Measurements from ENCODE around the gene SLC16A10.
A peak's percentile ranks its signal among the peaks of the same experiment; 100 is the strongest.

Gene SLC16A10

DNA sequence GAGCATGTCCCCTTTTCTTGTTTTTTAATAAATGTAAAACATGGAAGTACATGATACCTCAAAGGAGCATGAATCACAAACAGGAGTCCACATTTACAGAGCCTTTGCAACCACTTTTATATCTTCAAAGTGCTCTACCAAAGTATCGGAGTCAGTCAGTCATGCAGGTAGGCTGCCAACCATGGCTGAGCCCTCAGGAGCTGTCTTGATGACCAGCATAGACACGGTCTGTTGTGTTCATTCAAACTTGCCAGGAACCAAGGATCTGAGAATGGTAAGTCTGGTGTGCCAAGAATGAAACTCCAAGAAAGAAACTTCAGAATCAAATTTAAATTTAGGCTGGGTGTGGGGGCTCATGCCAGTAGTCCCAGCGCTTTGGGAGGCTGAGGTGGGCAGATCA, 111.5 kb downstream of the SLC16A10 start:
- Histone ChIP-seq H3K4me3 (ENCODE audit: low read length) (no peak overlapping the region), H3K9ac (ENCODE audit: low read length) (no peak overlapping the region), H2AFZ (ENCODE audit: low read depth, low read length) (no peak overlapping the region), H3K27me3 (ENCODE audit: low read depth, low read length) (no peaks in the 10 kb centered on the region), H3K27ac (ENCODE audit: low read length) (no peak overlapping the region), H3K4me2 (ENCODE audit: low read length) (no peak overlapping the region), H3K79me2 (ENCODE audit: low read length) (no peaks in the 10 kb centered on the region), H3K4me1 (ENCODE audit: low read length) (peaks cover 15% of the 10 kb centered on the region), H3K9me3 (ENCODE audit: insufficient read depth, low read length) (no peaks in the 10 kb centered on the region), H3K36me3 (replicated peaks; ENCODE audit: low read depth, low read length) (no peaks in the 10 kb centered on the region), H4K20me1 (ENCODE audit: insufficient read depth, low read length) (no peaks in the 10 kb centered on the region)
- TF ChIP-seq, protein P1, sequence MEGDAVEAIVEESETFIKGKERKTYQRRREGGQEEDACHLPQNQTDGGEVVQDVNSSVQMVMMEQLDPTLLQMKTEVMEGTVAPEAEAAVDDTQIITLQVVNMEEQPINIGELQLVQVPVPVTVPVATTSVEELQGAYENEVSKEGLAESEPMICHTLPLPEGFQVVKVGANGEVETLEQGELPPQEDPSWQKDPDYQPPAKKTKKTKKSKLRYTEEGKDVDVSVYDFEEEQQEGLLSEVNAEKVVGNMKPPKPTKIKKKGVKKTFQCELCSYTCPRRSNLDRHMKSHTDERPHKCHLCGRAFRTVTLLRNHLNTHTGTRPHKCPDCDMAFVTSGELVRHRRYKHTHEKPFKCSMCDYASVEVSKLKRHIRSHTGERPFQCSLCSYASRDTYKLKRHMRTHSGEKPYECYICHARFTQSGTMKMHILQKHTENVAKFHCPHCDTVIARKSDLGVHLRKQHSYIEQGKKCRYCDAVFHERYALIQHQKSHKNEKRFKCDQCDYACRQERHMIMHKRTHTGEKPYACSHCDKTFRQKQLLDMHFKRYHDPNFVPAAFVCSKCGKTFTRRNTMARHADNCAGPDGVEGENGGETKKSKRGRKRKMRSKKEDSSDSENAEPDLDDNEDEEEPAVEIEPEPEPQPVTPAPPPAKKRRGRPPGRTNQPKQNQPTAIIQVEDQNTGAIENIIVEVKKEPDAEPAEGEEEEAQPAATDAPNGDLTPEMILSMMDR (IDR thresholded peaks at IDR 0.05; ENCODE audit: low read depth, low read length), result no peak
- no peak for TF ChIP-seq EZH2phosphoT487 (IDR thresholded peaks at IDR 0.05; ENCODE audit: low read depth)

DNA sequence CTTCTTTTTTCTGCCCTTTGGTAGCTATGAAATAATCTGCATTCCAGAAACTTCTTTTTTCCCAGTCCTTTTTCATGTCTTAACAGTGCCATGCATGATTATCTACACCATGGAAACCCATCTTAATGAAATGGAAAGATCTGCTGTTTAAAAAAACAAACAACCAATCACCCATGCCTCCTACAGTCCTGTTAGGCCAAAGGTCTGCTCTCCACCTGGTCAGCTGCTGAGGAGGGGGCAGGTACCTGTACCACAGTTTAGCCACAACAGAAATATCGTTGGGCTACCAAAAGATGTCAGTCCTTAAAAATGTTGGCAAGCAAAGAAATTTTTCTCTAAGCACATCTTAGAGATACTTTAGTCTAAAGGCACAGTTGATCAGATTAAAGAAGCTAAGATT, 112.6 kb downstream of the SLC16A10 start:
- Histone ChIP-seq H2AFZ (ENCODE audit: low read depth, low read length) (0 out of 2 replicates have a peak overlapping the region, but pooled peaks have one; percentile 37), H3K4me1 (ENCODE audit: low read length) (peaks cover 15% of the 10 kb centered on the region), H3K27ac (ENCODE audit: low read length) (no peak overlapping the region; the same call in 1 of the 2 replicates), H4K20me1 (ENCODE audit: insufficient read depth, low read length) (no peaks in the 10 kb centered on the region), H3K4me2 (ENCODE audit: low read length) (peak overlapping the region; percentile 64), H3K4me3 (ENCODE audit: low read length) (peak overlapping the region; percentile 53), H3K9ac (ENCODE audit: low read length) (no peak overlapping the region), H3K27me3 (ENCODE audit: low read depth, low read length) (no peaks in the 10 kb centered on the region), H3K9me3 (ENCODE audit: insufficient read depth, low read length) (no peaks in the 10 kb centered on the region), H3K79me2 (ENCODE audit: low read length) (no peaks in the 10 kb centered on the region), H3K36me3 (replicated peaks; ENCODE audit: low read depth, low read length) (no peaks in the 10 kb centered on the region)
- no peak for TF ChIP-seq EZH2phosphoT487 (IDR thresholded peaks at IDR 0.05; ENCODE audit: low read depth)
- TF ChIP-seq, protein P1 (IDR thresholded peaks at IDR 0.05; ENCODE audit: low read depth, low read length), result no peak

DNA sequence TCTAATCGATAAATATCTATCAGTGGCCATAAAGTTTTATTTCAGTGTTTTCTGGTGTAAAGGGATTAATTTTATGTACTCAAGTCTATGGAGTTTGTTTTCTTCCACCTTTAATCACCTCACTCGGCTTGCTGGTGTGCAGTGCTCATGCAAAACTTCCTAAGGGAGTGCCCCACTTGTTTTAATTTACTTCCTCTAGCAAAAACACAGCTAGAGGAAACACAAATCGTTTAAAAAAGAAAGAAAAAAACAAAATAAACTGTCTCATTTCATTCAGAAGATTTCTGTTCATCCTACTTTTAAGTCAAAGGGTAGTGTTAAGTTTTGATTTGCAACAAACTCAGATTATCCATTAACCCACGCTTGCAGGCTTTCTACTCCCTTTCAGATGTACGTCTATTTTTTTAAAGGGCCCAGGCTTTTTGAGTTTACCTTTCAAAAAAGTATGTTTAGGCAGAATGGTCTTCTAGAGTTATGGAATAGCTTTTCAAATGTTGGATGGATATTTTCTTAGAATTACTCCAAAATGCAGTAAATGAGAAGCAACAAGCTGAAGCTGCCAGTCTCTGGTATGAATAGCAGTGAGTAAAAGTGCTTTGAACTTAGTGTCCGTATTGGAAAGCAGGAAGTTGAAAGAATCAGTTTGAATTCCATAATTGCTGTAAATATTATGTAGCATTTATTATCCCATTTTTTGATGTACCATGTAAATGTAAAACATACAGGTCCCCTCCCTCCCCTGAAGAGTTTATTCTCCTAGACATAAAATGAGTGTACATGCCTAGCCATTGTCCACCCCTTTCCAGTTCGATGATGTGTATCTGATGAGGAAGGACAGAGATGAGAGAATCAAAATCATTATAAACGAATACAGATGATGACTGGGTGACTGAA, 113.3 kb downstream of the SLC16A10 start:
- peak overlapping the region; percentile 53 for H3K4me3 ChIP-seq (ENCODE audit: low read length)
- no peaks in the 10 kb centered on the region for H3K9me3 ChIP-seq (ENCODE audit: insufficient read depth, low read length)
- H3K27me3 ChIP-seq (ENCODE audit: low read depth, low read length), result no peaks in the 10 kb centered on the region
- H3K4me1 ChIP-seq (ENCODE audit: low read length), result peaks cover 15% of the 10 kb centered on the region
- peak overlapping the region; percentile 64 for H3K4me2 ChIP-seq (ENCODE audit: low read length)
- TF ChIP-seq, protein P1 (IDR thresholded peaks at IDR 0.05; ENCODE audit: low read depth, low read length), result no peak
- TF ChIP-seq EZH2phosphoT487 (IDR thresholded peaks at IDR 0.05; ENCODE audit: low read depth), result no peak
- peak overlapping the region; percentile 37 for H2AFZ ChIP-seq (ENCODE audit: low read depth, low read length)
- peak overlapping the region; percentile 35; the same call in 1 of the 2 replicates for H3K9ac ChIP-seq (ENCODE audit: low read length)
- no peaks in the 10 kb centered on the region for H4K20me1 ChIP-seq (ENCODE audit: insufficient read depth, low read length)
- peak overlapping the region; percentile 28; the same call in 1 of the 2 replicates for H3K27ac ChIP-seq (ENCODE audit: low read length)
- no peaks in the 10 kb centered on the region for H3K79me2 ChIP-seq (ENCODE audit: low read length)
- H3K36me3 ChIP-seq (replicated peaks; ENCODE audit: low read depth, low read length), result no peaks in the 10 kb centered on the region

DNA sequence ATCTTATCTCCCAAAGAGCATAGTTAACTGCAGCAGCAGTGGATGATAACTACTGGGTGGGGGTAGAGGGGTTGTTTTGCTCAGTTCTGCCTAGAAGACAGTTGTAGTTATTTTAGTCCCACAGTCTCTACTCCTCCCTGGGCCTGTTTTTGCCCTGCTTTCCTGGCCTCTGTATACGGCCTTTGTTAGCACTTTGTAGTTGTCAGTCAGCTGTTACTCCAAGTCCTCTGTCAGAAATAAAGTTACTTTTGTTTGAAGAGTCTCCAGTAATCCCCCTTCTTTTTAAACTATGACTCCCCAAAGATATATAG, 113.9 kb downstream of the SLC16A10 start:
- no peak for TF ChIP-seq EZH2phosphoT487 (IDR thresholded peaks at IDR 0.05; ENCODE audit: low read depth)
- TF ChIP-seq, protein P1 (IDR thresholded peaks at IDR 0.05; ENCODE audit: low read depth, low read length), result no peak
- no peak overlapping the region for H3K27ac ChIP-seq (ENCODE audit: low read length)

More for the DNA sequence above, 113.9 kb downstream of the SLC16A10 start:
- no peak overlapping the region for H2AFZ ChIP-seq (ENCODE audit: low read depth, low read length)
- no peaks in the 10 kb centered on the region for H3K9me3 ChIP-seq (ENCODE audit: insufficient read depth, low read length)
- H3K79me2 ChIP-seq (ENCODE audit: low read length), result no peaks in the 10 kb centered on the region
- no peaks in the 10 kb centered on the region for H3K27me3 ChIP-seq (ENCODE audit: low read depth, low read length)
- H4K20me1 ChIP-seq (ENCODE audit: insufficient read depth, low read length), result no peaks in the 10 kb centered on the region
- H3K4me3 ChIP-seq (ENCODE audit: low read length), result no peak overlapping the region
- H3K4me1 ChIP-seq (ENCODE audit: low read length), result peaks cover 15% of the 10 kb centered on the region
- H3K4me2 ChIP-seq (ENCODE audit: low read length), result peak overlapping the region; percentile 64; the same call in 1 of the 2 replicates
- H3K9ac ChIP-seq (ENCODE audit: low read length), result no peak overlapping the region
- H3K36me3 ChIP-seq (replicated peaks; ENCODE audit: low read depth, low read length), result no peaks in the 10 kb centered on the region
